Measurements from ENCODE around the gene VTCN1.
A peak's percentile ranks its signal among the peaks of the same experiment; 100 is the strongest.
"Not testable (repeated sequence)": the region's sequence is repeated elsewhere in the genome, so short reads cannot be mapped to it uniquely, and the experiment has no call there.

The VTCN1 gene

DNA sequence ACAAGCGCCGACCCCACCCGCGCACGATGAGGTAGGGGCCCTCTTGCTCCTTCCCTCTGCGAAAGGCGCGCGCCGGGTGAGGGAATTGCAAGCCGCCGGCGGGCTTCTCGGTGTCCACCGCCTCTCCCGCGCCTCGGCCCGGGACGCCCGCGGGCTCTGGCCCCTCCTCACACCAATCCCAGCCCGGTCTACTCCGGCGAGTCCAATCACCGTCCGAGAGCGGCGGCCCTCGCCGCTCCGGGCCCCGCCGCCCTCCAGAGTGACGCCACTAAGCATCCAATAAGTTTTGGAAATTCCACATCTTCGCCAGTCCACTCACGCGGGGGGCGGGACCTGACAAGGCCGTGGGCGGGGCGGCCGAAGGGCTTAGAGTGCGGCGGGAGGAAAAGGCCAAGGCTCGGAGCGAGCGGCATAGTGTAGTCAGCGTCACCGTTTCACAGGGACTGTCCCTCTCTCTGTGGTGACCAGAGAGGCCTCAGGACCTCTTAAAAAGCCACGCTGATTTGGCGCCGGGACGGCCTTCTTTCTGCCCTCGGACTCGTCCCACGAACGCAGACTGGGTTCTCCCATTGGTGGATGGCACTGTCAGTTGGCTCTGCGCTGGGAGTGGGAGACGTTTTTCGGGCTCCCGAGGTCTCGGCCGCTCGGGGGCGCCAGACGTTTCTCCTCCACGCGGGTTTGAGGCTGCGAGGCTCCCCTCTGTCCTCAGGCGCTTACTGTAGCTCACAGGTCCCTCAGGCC is 89.0 kb downstream of the VTCN1 start, which contains the start of gene TRIM45:
Gene TRIM45, minus strand, starts transcription at position 161 of the 741 bp plus-strand sequence. CDS start 548 bp downstream, outside the sequence.
- peak; percentile 95 for DNase-seq

DNA sequence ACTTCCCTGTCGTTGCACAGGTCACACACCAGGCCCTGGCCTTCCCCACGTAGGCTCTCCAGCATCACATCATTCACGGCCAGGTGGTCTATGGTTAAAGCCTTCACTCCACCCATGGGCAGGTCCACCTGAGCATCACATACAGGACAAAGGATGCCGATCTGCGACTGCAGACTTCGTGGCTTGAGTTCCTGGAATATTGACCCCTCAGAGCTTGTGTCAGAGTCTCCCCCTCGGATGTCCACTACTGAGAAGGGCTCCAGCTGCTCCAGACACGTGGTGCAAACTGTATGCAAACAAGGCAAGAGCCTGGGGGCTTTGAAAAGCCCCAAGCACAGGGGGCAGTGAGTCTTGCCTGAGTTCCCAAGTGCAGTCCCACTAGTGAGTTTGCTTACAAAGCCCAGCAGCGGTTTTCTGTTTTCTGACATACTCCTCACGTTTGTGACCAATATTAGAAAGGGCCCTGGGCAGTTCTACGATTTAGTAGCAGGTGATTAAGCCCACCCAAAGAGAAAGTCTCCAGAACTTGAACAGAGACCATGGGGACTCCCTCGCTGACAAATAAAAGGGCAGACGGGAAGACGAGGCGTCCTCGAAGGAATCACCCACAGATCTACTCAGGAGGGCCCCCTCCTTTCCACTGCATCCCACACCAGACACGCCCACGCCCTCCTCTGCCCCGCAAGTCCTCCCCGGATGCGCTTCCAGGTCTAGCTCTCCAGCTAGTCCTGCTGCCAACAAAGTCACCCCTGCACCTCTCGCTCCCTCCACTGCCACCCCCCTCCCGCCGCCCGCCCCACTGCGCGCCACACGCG is 89.7 kb downstream of the VTCN1 start:
- no peak for DNase-seq

DNA sequence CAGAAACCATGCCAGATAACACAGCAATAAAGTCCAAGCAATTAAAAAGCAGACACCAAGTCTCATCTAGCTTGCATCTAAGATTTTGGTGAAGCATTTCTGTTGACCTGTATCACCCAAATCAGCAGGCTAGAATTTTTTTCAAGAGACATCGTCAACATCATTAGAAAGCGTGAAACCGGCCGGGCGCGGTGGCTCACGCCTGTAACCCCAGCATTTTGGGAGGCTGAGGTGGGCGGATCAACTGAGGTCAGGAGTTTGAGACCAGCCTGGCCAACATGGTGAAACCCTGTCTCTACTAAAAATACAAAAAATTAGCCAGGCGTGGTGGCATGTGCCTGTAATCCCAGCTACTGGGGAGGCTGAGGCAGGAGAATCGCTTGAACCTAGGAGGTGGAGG is 91.6 kb downstream of the VTCN1 start:
- not testable (repeated sequence) for DNase-seq

DNA sequence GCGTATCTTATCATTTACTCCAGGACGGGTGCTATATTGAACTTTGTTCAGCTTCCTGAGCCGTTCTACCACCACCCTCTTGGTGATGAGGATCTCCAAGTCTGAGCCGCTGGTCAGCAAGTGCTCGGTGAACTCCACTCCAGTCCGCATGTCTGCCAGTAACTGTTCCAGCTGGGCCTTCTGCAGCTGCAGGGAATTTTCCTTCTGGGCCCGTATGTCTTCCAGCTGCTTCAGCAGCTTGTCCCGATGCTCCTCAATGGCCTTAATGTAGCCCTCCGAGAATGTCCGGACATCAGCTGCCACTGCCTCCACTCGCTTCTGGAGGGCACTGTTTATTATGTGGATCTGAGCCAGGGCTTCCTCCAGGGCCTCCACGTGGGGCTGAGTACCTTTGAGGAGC is 92.6 kb downstream of the VTCN1 start:
- no peak for DNase-seq

DNA sequence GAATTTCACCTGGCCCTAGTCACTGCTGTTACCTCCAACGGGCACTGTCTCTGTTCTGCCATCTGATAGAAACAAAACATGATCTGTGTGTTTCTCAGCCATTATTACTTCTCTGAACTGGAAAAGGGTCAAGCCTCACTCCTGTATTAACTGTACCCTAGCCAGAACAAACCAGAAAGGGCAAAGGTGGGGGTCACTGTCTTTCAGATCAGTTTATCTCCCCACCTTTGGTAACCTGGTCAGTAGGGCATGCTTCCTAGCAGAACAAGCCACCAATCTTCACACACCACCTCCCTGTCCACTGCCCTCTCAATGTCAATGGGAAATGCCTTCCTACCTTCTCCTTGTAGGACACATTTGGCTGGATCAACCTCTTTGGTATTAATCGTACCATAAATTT is 93.0 kb downstream of the VTCN1 start:
- DNase-seq = no peak

DNA sequence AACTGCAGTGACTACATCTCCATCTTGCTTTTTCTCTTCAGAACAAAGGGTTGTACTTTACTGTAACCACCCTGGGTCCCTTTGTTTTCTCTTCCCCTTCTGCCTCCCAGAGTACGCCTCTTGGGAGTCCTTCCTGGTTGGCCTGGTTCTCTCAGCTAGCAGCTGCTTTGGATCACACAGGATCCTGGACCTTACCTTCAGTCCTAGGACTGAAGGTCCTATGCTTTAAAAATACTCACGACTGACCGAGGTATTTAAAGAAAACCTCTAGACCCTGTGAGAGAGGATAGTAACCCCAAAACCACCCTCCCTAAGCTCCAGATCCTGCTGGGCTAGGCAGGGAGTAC is 94.0 kb downstream of the VTCN1 start:
- DNase-seq = no peak

DNA sequence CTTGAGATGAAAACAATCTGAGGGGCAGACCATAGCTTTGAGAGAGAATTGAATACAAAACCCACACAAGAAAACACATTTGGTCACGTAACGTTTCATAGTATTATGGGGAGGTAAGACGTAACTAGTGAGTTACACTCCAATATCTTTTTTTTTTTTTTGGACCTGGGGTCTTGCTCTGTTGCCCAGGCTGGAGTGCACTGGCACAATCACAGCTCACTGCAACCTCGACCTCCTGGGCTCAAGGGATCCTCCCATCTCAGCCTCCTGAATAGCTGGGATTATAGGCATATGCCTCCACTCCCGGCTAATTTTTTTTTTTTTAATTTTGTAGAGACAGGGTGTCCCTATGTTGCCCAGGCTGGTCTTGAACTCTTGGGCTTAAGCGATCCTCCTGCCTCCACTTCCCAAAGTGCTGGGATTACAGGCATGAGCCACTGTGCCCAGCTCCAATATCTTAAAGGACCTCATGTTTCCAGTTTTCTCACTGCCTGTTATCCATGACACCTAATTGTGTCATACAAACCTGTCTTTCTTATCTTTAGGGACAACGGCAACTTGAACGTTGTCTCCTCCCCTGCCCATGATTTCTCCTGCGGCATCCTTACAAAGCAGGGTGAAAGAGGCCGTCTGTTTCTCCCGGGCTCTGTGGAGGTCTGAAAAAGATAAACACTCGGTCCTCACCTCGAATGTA is 94.5 kb downstream of the VTCN1 start:
- no peak for DNase-seq

DNA sequence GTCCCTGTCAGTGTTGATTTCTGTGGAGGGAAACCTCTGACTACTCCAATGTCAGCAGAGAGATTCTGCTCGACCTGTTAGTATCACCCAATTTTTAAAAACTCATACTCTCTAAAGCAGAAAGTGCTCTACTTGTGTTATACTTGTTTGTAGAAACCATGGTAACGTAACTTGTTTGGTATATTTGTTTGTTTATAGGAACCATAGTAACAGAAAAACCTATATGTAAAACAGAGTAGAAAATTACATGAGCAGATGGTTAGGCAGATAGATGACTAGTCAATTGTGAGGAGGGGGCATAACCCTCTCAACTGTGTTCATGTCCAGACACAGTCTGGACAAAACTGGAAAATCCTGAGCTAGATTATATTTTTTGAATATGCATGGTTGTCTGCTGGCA is 95.8 kb downstream of the VTCN1 start:
- no peak for DNase-seq

DNA sequence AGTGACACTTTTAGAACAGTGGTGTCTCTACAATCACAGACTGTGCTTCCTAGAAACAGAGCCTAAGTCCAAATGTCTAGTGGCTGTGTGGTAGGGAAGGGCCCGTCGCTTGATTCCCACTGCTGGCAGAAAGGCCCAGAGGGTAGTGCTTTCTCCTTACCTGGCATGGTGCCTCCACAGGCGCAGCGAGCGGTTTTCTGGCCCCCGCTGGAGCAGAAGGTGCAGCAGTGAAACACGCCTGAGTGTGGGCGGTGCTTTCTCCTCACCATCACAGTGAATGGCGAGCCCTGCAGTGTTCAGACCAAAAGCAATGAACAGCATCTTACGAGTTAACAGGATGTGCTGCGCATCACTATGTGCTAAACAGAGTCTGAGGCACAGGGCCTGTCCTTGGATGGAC is 97.5 kb downstream of the VTCN1 start:
- DNase-seq = no peak

DNA sequence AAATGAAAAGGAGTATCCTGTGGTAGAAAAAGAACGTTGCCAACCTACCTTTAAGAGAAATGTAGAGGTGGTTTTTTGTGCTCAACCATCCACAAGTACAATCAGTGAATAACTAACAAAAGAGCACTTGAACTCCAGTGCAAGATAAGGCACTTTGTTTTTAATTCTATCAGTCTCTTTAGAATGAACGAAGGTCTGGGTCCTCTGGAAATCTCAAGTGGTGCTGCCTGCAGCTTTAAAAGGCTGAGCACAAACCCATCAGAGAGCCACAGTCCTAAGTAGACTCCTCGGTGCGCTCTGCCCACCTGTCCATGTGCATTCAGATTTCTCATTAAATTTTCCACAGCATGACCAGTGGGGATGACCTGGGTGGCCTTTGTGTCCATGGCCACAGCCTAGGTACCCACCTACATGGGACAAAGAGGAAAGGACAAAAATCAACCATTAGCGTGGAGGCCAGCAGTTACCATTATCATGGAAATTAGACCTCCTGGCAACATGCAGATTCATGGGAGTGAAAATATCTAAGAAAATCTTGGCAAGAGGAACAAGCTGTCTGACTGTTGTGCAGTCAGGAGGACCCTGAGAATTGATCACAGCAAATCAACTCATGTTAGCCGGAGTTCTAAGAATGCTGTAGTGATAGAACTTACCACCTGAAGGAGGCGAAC is 98.5 kb downstream of the VTCN1 start:
- DNase-seq = no peak

DNA sequence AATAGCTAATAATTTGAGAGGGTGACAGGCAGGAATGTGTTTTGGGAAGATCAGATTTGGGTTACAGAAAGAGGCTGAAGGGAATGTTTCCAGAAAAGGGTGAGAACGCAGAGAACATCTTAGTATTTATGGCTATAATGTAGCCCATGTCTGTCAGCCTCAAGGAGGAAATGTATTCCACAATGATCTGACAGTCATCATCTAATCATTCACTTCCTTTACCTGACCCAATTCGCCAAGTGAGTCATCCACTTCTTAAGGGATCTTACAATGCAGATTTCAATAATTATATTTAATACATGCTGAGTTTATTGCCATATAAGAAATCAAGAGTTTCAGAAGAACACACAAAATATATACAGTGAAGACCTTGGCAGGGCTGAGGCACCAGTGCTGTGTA is 100.0 kb downstream of the VTCN1 start:
- no peak for DNase-seq

DNA sequence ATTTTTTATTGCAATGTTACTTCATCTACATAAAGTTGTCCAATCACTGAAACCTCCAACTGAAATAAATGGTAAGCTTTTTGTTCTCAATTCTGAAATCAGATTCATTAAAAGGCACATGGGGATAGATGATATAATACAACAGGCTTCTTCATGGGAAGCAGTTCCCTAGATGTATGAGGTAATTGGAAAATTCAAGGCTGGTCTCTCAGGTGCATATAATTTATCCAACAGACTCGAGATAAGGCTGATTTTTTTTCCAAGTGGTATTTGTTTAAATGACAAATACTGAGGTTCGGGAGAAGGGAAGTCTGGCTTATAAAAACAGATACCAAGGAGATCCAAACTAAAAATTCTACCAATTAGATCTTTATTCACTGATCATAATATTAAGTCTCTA is 103.4 kb downstream of the VTCN1 start:
- DNase-seq = no peak

DNA sequence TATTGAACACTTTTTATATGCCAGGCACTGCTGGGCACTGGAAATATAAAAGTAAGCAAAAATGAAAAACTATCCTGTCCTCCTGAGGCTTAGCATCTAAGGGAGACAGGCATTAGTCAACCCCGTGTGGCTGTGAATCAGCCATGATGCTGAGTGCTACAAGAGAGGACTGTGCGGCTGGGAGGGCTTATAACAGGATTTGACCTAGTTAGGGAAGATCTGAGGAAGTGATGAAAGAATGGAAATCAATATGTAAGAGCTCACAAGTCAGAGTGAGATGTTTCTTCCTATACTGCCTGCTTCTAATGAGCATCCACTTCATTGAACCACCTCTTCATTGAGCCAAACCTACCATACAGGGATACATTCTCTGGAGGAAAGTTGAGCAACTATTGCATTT is 104.2 kb downstream of the VTCN1 start:
- DNase-seq = no peak

DNA sequence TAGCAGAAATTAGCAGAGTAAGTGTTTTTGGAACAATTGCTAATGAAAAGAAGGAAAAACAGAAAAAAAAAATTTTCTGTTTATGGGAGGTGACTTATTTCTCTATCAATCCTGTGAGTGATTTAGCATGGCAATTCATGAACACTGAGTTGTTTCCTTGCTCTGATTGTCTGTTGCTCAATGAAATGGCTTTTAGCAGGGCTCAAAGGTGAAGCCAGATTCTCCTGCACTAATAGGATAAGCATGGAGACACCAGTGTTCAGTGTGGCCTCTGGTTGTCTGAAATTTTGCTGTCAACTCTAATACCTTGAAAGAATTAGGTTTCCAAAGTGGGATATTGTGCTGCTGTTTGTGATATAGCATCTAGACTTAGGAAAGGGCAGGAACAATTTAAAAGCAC is 105.0 kb downstream of the VTCN1 start:
- DNase-seq = no peak

DNA sequence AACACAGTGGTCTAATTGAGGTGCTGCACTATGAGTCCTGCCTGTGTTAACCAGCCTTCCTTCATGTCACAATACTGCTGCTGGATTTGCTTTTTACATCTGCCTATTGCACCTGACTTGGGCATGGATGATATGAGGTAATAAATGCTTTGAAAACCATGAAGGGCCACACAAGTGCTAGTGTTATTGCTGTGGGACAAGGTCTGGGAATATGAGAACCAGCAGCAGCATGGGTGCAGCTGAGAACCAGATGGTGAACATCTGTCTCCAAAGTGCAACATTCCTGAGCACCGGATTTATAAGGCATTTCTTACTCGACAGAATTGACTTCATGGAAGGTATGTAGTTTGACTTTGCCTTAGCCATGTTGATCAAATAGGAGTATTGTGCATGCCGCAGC is 105.7 kb downstream of the VTCN1 start:
- no peak for DNase-seq

DNA sequence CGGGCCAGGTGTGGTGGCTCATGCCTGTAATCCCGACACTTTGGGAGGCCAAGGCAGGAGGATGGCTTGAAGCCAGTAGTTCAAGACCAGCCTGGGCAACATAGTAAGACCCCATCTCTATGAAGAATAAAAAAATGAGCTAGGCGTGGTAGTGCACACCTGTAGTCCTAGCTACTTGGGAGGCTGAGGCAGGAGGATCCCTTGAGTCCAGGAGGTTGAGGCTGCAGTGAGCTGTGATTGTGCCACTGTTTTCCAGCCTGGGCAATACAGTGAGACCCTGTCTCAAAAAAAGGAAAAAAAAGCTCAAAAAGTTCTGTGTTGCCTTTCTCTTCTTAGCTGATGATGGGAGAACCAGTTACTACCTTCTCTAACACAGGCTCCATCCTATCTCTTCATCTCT is 108.9 kb downstream of the VTCN1 start:
- not testable (repeated sequence) for DNase-seq

DNA sequence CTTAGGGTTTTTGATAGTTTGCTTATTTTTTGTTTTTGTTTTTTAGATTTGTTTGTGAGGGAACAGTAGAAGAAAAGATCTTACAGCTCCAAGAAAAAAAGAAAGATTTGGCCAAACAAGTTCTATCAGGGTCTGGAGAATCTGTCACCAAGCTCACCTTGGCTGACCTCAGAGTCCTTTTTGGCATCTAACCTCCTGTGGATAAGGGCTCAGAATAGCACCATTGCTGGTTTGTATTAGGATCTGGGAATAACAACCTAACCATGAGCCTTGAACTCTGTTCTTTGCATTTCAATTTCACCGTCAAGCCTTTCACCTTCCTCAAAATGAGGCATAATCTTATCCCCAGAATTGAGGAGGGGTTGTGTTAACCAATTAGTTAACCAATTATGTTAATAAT is 109.4 kb downstream of the VTCN1 start:
- DNase-seq = no peak

DNA sequence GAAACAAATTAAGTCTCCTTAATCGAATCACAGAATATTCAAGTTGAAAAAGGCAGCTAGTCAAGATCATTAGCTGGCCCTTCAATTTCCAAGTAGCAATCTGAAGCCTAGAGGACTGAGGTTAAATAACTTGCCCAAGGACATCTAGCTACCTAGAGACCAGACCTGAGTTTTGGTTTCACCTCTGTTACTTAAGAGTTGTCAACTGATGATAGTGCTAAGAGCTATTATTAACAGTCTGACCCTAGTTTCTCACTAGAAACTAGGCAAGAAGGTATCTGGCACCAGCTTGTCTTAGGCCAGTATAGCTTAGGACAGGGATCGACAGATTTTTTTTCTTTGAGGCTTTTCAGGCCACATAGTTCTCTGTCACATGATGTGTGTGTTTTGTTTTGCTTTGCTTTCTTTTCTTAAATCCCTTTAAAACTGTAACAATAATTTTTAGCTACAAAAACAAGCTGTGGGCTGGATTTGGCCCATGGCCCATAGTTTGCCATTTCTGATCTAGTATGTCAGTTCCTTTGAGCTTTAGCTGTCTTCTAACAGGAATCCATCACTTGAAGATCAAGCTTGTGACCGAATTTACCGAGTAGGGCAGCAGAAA is 112.3 kb downstream of the VTCN1 start:
- no peak for DNase-seq

DNA sequence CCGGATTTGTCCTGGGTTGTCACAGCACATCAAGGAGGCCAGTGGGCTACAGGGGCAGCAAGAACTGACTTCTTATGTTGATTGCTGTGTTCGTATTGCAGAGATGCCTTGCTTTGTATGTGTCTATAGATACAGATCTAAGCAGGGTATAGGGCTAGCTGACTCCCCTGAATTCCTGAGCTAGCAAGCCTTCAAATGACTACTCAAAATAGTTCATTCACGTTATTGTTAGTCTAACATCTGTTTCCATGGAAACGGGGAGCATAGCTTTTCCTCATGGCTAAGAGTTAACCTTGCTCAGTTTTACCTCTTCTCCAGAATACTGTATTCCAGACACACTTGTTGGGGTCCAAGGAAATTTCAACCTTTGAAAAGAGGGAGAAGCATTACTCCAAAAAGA is 113.3 kb downstream of the VTCN1 start:
- no peak for DNase-seq

DNA sequence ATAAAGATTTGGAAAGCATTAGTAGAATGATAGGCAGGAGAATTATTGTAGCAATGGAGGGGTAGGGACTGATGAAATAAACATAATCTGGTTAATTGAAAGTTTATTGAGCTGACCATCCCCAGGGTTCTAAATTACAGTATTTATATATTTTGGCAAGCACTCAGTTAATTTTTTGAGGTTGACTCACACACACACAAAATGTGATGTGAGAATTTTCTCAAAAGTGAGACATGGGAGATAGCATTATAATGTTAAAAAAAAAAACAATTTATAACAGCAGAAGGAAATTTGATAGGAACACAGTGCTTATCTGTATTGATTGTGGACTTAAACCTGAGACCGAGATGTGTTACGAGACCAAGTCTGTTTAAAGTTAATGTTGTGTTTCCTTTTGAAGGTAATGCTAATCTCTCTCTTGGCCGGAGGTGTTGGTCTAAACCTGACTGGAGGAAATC is 113.7 kb downstream of the VTCN1 start:
- no peak for DNase-seq

DNA sequence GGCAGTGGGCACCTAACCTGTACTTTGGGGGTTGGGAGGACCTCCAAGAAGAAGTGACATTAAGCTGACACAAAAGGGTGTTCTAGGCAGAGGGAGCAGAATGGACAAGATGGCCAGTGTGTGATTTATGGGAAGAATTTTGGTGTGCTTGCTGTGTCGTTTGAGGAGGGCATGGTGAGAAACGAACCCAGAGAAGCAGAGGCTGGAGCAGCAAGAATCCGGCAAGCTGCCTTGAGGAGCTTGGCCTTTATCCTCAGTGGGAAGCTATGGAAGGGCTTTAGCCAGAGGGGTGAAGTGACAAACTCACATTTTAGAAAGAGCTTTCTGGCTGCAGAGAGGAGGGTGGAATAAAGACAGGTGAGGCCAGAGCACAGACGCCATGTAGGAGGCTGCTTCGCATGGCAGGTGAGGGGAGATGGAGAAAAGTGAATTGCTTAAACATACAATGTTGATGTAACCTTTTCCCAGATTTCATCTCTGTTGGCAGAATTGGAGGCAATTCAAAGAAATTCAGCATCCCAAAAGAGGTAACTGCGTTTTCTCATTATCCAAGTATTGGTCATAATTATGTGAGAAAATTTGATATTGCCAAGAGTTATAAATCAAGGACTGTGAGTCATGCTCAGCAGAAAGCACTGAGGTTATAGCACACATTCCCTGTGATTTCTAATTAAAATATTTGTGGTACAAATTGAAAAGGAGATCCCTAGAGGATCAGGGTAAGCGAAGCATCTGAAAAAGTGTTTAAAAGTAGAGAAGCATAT is 115.7 kb downstream of the VTCN1 start:
- no peak for DNase-seq
